NCI-H1105 treated with DMSO at 0.1 percent for 48 hours (cell line): ENCODE data around the gene APOL2.
"Not testable (repeated sequence)": the region's sequence is repeated elsewhere in the genome, so short reads cannot be mapped to it uniquely, and the experiment has no call there.

Experiments used
- DNase-seq: peaks from one replicate; lab custom pipeline; 2025; lab: John Stamatoyannopoulos, UW

Gene APOL2, protein sequence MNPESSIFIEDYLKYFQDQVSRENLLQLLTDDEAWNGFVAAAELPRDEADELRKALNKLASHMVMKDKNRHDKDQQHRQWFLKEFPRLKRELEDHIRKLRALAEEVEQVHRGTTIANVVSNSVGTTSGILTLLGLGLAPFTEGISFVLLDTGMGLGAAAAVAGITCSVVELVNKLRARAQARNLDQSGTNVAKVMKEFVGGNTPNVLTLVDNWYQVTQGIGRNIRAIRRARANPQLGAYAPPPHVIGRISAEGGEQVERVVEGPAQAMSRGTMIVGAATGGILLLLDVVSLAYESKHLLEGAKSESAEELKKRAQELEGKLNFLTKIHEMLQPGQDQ

DNA sequence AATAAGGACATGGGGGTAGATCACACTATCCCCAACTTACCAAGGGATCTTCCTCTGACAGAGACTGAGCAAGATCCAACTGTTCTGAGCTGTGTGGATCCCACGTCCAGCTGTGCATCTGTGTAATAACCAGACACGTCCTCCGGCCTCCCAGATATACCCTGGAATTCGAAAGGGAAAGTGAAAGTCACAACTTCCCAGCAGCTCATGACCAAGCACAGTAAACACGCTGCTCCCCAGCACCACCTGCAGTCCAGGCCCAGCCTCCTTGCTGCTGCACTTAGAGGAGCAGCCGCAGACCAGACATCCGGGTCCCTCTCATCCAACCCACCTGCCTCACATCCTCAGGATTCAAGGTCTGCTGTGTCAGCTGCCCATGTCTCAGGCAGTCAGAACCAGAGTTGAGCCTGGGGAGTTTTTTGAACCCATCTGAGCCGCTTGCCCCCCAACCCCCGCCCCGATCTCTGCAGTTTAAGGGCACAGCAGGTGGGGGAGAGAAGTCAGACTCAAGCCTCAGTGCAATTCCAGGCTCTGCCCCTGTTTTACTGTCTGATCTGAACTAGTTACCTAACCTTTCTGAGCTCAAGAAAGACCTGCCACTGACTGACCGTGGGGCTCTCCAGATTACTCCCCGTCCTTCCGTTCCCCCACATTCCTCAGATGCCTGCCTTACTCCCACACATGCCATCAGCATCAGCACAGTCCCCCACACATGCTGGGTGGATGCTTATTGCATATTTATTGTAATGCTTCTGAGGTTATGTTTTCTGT is at the start of gene APOL2:
Gene APOL2, minus strand, starts transcription at position 127 of the 771 bp plus-strand sequence. CDS start 6,365 bp downstream, outside the sequence.
- DNase-seq = peak; percentile 88

DNA sequence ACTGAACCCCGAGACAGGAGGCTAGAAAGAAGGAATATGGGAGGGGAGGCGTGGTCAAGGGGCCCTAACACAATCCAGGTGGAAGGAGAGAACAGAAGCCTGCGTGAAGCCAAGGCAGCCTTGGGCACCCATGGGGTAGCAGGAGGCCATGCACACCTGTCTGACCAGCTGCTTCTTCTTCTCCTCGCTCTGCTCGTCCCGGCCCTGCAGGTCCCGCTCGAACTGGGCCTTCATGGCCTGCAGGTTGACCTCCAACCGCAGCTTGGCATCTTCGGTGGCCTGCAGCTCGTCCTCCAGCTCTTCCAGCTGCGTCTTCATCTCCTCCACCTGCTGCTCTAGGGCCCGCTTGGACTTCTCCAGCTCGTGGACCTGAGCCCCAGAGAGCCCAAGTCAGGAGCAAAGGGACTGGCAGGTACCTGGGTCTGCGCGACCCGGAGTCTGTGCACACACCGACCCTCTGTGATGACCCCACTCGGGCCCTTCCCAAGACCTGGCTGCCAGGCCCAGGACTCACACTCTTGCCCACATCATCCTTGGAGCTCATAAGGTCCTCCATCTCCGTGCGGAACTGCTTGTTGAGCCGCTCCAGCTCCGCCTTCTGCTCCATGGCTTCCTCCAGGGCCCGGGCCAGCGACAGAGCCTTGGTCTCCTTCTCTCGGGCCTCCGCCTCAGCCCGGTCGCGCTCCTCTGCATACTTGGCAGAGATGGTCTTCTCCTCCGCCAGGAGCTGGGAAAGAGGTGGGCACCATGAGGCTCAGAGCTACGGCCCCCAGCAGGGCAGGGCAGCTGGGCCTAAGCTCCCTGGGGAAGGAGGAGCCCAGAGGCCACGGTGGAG is 49.5 kb upstream of the APOL2 start:
- DNase-seq = no peak

DNA sequence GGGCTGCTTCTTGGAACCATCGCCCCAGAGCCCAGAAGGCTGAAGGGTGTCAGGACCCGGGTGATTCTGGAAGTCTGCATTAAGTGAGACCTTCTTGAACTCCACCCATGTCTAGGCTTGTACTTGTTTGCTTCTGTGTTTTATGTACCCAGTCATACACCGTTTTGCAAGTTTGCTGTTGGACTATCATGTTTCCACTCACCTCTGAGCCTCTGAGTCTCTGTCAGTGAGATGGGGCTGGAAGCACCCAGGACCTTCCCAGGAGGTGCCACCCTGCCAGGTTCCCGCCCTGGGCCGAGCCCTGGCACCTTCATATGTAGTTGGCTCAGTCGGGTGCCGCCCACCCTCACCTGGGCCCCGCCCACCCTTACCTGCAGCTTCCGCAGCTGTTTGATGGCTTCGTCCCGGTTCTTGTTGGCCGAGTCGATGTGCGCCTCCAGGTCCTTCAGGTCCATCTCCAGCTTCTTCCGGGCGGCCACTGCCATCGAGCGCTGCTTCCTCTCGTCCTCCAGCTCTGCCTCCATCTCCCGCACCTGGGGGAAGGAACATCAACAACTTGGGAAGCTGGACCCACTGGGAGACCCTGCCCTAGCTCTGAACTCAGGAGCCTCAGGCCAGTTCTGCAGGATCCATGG is 48.7 kb upstream of the APOL2 start:
- no peak for DNase-seq

DNA sequence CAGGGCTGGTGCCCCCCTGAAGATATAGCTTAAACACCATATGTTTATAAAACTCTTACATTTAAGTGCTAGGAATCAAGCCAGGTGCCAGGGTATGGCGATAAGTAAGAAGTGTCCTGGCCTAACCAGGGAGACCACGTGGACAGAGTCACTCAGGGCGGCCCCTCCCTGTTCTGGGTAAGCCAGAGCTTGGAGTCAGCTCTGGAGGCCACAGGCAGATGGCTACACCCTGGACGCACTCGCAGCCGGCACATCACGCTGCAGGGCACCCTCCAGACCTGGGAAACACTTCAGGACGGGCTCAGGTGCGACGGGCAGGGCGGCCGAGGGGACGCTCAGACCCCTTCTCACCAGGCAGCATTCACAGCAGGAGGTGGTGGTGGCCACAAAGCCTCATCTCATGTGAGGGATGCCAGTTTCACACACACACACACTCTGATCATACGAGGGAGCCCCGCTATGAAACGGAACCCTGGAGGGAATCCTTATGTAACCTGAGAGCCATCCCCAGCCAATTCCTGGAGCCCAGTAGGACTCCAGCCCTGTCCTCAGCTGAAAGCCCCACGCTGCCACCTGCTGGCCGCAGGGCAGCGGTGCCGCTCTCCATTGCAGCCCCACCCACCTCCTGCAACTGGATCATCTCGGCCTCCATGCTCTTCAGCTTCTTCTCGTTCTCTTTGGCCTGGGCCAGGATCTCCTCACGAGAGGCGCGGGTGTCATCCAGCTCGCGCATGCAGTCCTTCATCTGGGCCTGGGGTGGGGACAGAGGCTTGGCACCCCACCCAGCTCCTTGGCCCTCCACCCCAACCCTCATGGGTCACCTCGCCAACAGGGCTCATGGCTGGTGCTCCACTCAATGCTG is 47.0 kb upstream of the APOL2 start:
- peak; percentile 29 for DNase-seq

DNA sequence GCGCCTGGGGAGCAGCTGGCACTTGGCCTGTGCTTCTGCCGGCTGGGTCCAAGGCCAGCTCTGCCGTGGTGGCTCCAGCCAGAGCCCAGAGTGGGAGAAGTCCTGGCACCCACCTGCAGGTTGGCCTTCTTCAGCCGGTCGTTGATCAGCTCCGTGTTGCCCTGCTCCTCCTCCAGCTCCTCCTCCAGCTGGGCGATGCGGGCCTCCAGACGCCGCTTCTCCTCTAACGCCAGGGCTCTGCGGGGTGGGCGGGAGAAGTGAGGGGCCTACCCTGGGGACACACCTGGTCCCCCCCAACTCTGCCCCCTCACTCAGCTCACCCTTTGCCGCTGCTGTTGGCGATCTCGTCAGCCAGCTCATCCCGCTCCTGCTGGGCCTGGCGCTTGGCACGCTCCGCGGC is 46.2 kb upstream of the APOL2 start:
- DNase-seq = no peak

DNA sequence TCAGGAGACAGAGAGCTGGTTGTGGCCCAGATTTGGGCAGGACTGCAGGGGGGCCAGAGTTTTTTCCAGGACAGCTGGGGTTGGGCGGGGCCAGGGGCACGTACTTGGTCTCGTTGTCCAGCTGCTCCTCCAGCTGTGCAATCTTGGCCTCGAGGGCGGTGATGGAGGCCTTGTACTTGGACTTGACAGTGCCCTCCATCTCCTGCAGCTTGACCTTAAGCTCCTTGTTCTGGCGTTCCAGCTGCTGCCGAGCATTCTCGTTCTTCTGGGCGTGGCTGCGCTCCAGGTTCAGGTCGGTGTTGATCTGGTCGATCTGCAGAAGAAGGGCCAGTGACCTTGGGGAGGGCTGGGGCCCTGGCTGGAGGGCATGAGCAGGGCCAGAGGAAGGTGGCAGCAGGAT is 45.7 kb upstream of the APOL2 start:
- DNase-seq = no peak

DNA sequence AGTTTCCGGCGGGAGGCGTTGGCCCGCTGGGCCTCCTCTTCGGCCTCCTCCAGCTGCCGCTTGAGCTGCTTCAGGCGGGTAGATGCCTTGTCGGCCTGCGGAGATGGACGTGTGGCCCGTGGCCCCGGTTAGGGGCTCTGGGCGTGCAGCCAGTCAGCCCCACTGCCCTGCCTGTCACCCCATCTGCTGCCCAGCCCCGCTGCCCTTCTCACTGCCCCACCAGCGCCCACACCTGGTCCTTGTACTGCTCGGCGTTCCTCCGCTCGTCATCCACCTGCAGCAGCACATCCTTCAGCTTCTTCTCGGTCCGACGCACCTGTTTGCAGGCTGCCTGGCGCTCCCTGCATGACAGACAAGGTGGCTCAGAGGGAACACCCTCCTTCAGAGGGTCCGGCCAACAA is 44.8 kb upstream of the APOL2 start:
- no peak for DNase-seq

DNA sequence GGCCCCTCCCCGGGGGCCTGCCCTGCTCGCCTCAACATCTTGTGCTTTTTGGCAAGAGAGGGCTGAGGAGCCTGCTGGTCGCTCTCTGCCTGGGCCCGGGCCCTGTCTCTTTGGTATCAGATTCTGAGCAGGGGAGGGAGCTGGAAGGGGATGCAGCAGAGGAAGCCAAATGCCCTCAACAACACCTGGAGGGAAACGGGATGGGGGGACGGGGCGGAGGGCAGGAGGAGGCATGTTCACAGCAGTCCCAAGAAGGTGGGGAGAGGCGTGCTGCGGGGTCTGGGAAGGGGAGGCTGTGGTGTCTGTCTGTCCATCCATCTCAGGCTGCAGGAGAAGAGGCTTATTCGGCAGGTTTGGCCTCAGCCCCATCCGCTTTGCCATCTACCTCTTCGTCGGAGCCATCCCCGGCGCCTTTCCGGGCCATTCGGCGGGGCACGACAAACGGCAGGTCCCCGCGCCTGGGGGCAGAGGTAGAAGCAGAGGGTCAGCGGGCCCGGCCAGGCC is 43.1 kb upstream of the APOL2 start:
- DNase-seq = no peak

DNA sequence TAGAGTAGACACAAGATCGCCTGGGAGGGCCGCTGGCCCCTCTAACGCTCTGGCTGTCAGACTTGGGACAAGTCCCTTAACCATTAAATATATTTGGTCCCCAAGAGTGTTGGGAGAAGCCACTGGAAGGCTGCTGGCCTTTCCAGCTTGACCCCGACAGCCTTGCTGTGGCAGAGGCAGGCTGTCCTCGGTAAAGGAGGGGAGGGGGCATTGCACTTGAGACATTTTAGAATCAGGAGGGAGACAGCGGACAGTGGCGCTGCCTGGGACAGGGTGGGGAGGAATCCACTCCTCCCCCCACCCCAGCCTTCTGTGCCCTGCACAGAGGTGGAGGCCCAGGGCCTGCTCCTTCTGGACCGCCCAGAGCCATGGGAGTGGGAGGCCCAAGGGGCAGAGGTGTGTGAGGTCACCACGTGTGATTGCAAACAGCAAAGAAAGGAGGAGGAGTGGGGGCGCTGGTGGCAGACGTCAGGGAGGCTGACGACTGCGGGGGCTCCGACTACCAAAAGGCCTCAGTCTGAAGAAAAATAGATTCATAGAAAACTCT is 42.5 kb upstream of the APOL2 start:
- DNase-seq = no peak

DNA sequence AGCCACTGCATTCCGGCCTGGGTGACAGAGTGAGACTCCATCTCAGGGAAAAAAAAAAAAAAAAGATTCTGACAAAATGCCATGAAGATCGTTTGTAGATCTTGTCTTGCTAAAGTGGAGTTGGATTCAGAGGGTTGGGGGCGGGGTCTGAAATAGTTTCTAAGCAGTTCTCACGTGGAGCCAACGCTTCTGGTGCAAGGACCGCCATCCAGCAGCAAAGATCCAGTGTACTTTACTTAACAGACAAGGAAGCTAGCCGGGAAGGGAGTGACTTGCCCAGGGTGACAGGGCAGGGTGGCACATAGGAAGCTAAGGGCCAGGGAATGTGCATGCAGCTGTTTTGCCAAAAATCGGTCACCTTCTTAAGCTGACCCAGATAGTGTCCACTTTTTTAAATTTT is 41.1 kb upstream of the APOL2 start:
- no peak for DNase-seq

DNA sequence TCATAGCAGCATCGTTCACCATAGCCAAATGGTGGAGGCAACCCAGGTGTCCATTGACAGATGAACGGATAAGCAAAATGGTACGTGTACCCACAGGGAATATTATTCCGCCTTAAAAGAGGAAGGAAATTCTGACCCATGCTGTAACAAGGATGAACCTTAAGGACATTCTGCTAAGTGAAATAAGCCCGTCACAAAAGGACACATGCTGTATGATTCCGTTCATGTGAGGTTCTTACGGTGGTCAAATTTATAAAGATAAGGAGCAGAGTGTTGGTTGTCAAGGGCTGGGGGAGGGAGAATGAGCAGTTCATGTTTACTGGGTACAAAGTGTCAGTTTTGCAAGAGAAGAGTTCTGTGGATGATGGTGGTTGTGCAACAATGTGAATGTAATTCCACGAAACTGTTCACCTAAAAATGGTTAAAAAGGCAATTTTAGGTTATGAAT is 39.9 kb upstream of the APOL2 start:
- DNase-seq = no peak

DNA sequence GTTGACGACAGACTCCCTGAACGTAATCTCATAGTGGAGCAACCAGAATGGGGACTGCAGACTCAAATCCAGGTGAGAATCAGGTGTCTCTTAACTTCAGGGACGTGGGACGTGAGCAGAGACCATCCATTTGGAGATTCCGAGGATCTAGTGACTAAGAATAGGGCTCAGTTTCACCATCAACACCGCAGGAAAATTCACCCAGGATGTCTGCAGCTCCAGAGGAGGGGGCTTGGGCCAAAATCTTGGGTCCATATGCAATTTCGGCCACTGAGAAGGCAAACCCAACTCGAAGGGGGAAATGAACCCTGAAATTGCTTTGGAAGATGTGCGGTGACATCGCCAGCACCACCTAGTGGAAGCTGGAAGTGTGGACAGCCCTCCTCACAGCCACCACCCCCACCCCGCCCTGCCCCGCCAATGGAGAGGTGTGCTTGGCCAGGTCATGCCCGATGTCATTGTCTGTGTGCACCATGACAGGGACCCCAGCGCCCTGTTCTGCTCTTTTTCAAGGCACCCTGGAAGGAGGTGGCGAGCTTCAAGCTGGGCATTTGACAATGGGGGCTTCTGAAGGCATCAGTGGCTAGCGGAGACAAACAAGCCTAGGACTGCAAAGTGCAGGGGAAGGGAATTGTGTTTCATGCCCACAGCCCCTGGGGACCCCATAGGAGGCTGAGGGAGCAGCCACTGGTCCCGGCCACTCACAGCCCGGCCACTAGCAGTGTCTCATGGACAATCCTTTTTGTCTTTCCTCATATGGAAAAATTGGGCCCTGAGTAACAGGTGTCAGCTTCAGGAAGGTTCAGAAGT is 38.4 kb upstream of the APOL2 start:
- peak; percentile 46 for DNase-seq

DNA sequence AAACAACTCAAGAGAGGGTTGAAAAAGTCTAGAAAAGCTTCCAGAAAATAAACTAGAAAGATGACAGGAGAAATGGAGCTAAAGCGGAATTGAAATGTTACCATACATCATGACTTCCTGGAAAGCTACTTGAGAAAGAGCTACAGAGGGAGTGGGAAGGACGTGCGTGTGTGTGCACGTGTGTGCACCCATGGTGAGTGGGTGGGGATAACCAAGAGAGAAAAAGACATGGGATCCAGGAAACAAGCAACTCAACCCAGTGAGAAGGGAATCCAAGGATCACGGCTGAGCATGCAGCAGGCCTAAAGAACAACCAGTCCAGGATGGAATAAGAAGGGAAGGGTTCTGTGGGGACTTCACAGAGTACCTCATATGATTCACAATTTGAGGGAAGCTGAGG is 35.2 kb upstream of the APOL2 start:
- no peak for DNase-seq

DNA sequence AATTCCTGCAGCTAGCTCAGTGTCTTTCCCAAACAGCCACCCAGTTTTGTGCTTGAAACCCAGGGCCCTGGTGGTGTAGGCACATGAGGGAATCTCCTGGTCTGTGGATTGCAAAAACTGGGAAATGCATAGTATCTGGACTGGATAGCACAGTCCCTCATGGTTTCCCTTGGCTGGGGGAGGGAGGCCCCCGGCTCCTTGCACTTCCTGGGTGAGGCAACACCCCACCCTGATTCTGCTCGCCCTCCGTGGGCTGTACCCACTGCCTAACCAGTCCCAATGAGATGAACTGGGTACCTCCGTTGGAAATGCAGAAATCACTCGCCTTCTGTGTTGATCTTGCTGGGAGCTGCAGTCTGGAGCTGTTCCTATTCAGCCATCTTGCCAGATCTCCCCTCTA is 32.6 kb upstream of the APOL2 start:
- DNase-seq = not testable (repeated sequence)

DNA sequence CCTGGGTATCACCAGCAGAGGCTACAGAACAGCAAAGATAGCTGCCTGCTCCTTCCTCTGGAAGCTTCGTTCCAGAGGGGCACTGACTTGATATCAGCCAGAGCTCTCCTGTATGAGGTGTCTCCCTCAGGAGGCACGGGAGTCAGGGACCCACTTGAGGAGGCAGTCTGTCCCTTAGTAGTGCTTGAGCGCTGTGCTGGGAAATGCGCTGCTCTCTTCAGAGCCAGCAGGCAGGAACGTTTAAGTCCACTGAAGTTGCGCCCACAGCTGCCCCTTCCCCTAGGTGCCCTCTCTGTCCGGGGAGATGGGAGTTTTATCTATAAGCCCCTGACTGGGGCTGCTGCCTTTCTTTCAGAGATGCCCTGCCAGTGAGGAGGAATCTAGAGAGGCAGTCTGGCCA is 31.9 kb upstream of the APOL2 start:
- not testable (repeated sequence) for DNase-seq

DNA sequence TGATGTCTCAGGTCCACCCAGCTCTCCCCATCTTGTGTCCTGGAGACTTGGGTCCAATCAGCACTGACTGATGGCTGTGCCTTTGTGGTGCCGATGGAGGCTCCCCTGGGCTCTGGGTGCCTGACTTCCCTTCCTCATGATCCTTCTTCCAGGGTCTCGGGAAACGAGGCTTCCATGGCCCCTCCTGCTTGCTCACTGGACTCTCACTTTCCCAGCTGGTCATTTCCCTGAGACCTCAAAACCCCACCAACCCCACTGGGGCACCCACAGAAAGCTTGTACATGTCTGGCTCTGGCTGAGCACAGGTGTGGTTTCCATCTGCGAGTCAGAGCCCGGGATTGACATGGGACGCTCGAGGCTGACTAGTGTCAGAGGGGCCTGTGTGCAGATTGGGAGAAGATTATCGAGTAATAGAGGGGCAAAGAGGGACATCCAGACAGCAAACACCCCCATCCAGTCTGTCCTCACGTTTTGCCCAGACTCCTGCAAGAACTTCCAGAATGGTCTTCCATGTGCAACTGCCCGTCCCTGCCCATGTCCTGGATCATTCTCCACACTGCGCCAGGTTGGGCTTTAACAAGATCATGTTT is 28.7 kb upstream of the APOL2 start:
- DNase-seq = no peak

DNA sequence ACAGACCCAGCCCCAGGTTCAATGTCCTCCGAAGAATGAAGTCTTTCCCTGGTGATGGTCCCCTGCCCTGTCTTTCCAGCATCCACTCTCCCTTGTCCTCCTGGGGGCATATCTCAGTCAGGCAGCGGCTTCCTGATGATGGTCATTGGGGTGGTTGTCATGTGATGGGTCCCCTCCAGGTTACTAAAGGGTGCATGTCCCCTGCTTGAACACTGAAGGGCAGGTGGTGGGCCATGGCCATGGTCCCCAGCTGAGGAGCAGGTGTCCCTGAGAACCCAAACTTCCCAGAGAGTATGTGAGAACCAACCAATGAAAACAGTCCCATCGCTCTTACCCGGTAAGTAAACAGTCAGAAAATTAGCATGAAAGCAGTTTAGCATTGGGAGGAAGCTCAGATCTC is 27.7 kb upstream of the APOL2 start:
- no peak for DNase-seq

DNA sequence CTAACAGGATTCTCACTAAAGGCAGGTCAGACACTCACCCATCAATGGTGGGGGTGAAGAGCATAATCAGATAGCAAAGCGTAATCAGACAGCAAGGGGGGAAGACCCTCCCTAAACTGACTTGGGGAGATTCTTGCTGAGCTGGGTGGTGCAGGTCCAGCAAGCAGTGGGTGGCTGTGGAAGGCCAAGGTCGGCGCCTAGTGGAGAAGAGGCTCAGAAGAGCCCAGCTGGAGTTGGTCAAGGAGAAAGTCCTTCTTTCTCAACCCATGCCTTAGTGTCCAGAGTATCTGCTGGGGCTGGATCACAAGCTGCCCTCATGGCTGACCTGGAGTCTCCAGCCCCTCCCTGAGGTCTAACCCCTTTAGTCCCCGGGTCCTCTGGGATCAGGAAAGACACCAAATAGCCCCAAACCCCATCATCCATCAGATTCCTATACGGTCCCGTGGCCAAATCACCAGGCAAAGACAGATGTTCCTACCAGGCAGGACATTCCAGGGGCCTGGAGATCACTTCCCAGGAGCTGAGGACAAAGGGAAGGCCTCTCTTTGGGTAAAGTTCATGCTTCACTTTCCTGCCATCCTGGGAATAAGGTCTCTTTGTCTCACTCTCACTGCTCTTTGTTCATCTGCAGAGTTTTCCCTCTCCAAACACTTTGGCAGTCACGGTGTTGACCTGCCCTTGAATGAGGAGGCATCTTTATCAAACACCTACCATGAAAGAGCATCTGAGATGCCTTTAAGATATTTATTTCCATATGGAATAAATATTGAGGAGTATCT is 24.7 kb upstream of the APOL2 start:
- not testable (repeated sequence) for DNase-seq
